ENCODE measurements around the gene FES.

- no peak for TF ChIP-seq EZH2 (IDR thresholded peaks at IDR 0.05; ENCODE audit: borderline replicate concordance, low read length)
- TF ChIP-seq, protein P1, sequence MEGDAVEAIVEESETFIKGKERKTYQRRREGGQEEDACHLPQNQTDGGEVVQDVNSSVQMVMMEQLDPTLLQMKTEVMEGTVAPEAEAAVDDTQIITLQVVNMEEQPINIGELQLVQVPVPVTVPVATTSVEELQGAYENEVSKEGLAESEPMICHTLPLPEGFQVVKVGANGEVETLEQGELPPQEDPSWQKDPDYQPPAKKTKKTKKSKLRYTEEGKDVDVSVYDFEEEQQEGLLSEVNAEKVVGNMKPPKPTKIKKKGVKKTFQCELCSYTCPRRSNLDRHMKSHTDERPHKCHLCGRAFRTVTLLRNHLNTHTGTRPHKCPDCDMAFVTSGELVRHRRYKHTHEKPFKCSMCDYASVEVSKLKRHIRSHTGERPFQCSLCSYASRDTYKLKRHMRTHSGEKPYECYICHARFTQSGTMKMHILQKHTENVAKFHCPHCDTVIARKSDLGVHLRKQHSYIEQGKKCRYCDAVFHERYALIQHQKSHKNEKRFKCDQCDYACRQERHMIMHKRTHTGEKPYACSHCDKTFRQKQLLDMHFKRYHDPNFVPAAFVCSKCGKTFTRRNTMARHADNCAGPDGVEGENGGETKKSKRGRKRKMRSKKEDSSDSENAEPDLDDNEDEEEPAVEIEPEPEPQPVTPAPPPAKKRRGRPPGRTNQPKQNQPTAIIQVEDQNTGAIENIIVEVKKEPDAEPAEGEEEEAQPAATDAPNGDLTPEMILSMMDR (IDR thresholded peaks at IDR 0.05; ENCODE audit: low read length): peak; percentile 92
These were observed 47.7 kb downstream of the FES start, which contains the start of gene HDDC3 for GRCh38 chr15:90931828-90932659.

Data from OCI-LY1 (cell line).